Caki2 (cell line): ENCODE measurements around the gene L3MBTL4. TPM values are rescaled to one million over a fixed set of nuclear protein-coding genes. Genes with fewer than 3 reads are reported as not detected.

ENCODE experiments used
- DNase-seq: peaks from one replicate; pipeline ENCODE4 v3.0.0-alpha.2; 2015; ENCODE audit warnings: low read depth
- in situ Hi-C: cut with HindIII; loops from 2 replicates; pipeline ENCODE4 v1.10.0; 2016; ENCODE audit warnings: low sequenced_read_pairs, low pct_unique_long_range_greater_than_20kb, mixed read lengths
- total RNA-seq: library from RNA; depleted of rRNA; stranded (reverse); fragments of >200 nt; shearing (Covaris generic); gene quantifications from 2 replicates; pipeline ENCODE4 v1.2.3, GENCODE V29; 2014; ENCODE audit warnings: low replicate concordance; rRNA removed

The L3MBTL4 gene
- 0.12 TPM in 1 of 2 replicates, not detected in the other for total RNA-seq

- in situ Hi-C loops = no loop called here
- no peak for DNase-seq
Observed at GRCh38 chr18:6414723-6415417, at the start of gene L3MBTL4. Gene L3MBTL4, minus strand, starts transcription at chr18:6414911. Its CDS starts 103,286 bp downstream, at chr18:6311625.

- in situ Hi-C loops = no loop called here
- DNase-seq = no peak
Observed at GRCh38 chr18:6452194-6452593, 37.5 kb upstream of the L3MBTL4 start.

- no peak for DNase-seq
- in situ Hi-C loops = no loop called here
Observed at GRCh38 chr18:6449213-6449612, 34.5 kb upstream of the L3MBTL4 start.

GRCh38 chr18:6444466-6445228, 29.9 kb upstream of the L3MBTL4 start:
- DNase-seq = no peak
- in situ Hi-C loops = no loop called here

GRCh38 chr18:6441200-6441599, 26.5 kb upstream of the L3MBTL4 start:
- no peak for DNase-seq
- in situ Hi-C loops = no loop called here

GRCh38 chr18:6437937-6438818, 23.5 kb upstream of the L3MBTL4 start:
- in situ Hi-C loops = no loop called here

GRCh38 chr18:6435731-6436130, 21.0 kb upstream of the L3MBTL4 start:
- DNase-seq = no peak
- in situ Hi-C loops = no loop called here

More at GRCh38 chr18:6437937-6438818, 23.5 kb upstream of the L3MBTL4 start:
- no peak for DNase-seq

- DNase-seq = peak; percentile 2
Observed at GRCh38 chr18:6434987-6435709, 20.4 kb upstream of the L3MBTL4 start.

GRCh38 chr18:6434481-6434880, 19.8 kb upstream of the L3MBTL4 start:
- DNase-seq = no peak
- in situ Hi-C loops = no loop called here

More at GRCh38 chr18:6434987-6435709, 20.4 kb upstream of the L3MBTL4 start:
- in situ Hi-C loops = no loop called here

GRCh38 chr18:6431659-6432318, 17.1 kb upstream of the L3MBTL4 start:
- in situ Hi-C loops = no loop called here
- DNase-seq = no peak

- DNase-seq = no peak
- in situ Hi-C loops = no loop called here
Observed at GRCh38 chr18:6428851-6429395, 14.2 kb upstream of the L3MBTL4 start.

- no peak for DNase-seq
Observed at GRCh38 chr18:6427286-6427685, 12.6 kb upstream of the L3MBTL4 start.

GRCh38 chr18:6423289-6423688, 8.6 kb upstream of the L3MBTL4 start:
- in situ Hi-C loops = no loop called here
- DNase-seq = no peak

More at GRCh38 chr18:6427286-6427685, 12.6 kb upstream of the L3MBTL4 start:
- in situ Hi-C loops = no loop called here

- in situ Hi-C loops = no loop called here
- DNase-seq = no peak
Observed at GRCh38 chr18:6414118-6414722, 491 bp downstream of the L3MBTL4 start.

GRCh38 chr18:6413579-6414117, 1.1 kb downstream of the L3MBTL4 start:
- no peak for DNase-seq
- in situ Hi-C loops = no loop called here

- no peak for DNase-seq
- in situ Hi-C loops = no loop called here
Observed at GRCh38 chr18:6412933-6413472, 1.7 kb downstream of the L3MBTL4 start.
